HG02970 (cell line): ENCODE results near the gene KLHL5.

Source experiments
- ATAC-seq: cut with Tn5 transposase; IDR thresholded peaks from one replicate; pipeline ENCODE4 v1.9.1; 2021; ENCODE audit warnings: mild to moderate bottlenecking, moderate library complexity, moderate number of reproducible peaks; ENCODE audit not compliant: unreplicated experiment, low FRiP score

Gene KLHL5

DNA sequence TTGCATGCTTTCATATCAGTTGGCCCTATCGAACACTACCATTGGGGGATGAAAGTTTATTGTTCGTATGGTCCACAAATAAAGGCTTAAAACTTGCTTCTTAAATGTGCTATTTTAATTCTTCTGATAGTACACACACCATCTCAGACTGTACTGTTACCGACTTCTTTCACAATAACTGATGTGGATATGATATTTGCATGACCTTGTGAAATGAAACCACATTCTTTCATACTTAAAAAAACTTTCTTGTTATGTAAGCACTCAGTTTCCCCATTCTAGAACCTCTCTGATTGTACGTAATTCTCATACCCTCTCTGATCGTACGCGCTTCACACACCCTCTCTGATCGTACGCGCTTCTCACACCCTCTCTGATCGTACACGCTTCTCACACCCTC, 108.3 kb downstream of the KLHL5 start:
- no peak for ATAC-seq
